ENCODE data around the gene SORCS3.

SORCS3 gene

GRCh38 chr10:104641187-104641936, at the start of gene SORCS3:
Gene SORCS3 (plus strand): TSS chr10:104641290.
- no peak for DNase-seq

GRCh38 chr10:104591441-104591840, 49.6 kb upstream of the SORCS3 start:
- DNase-seq = no peak

- DNase-seq = no peak
Measured at GRCh38 chr10:104601166-104601565, 39.9 kb upstream of the SORCS3 start.

GRCh38 chr10:104608091-104608828, 32.8 kb upstream of the SORCS3 start:
- DNase-seq = no peak

GRCh38 chr10:104612571-104613205, 28.4 kb upstream of the SORCS3 start:
- no peak for DNase-seq

- no peak for DNase-seq
Measured at GRCh38 chr10:104613406-104613805, 27.7 kb upstream of the SORCS3 start.

- no peak for DNase-seq
Measured at GRCh38 chr10:104614245-104614831, 26.8 kb upstream of the SORCS3 start.

GRCh38 chr10:104615136-104615535, 26.0 kb upstream of the SORCS3 start:
- no peak for DNase-seq

GRCh38 chr10:104617831-104618230, 23.3 kb upstream of the SORCS3 start:
- no peak for DNase-seq

GRCh38 chr10:104622175-104622574, 18.9 kb upstream of the SORCS3 start:
- DNase-seq = no peak

- no peak for DNase-seq
Measured at GRCh38 chr10:104622598-104623209, 18.4 kb upstream of the SORCS3 start.

GRCh38 chr10:104630731-104631130, 10.4 kb upstream of the SORCS3 start:
- no peak for DNase-seq

- DNase-seq = no peak
Measured at GRCh38 chr10:104631946-104632345, 9.1 kb upstream of the SORCS3 start.

- no peak for DNase-seq
Measured at GRCh38 chr10:104638861-104639589, 2.1 kb upstream of the SORCS3 start.

- no peak for DNase-seq
Measured at GRCh38 chr10:104639590-104640338, 1.3 kb upstream of the SORCS3 start.

- no peak for DNase-seq
Measured at GRCh38 chr10:104640339-104641186, 527 bp upstream of the SORCS3 start.

GRCh38 chr10:104641937-104642657, 1.0 kb downstream of the SORCS3 start:
- no peak for DNase-seq

- no peak for DNase-seq
Measured at GRCh38 chr10:104642658-104643302, 1.7 kb downstream of the SORCS3 start.

GRCh38 chr10:104643303-104643663, 2.2 kb downstream of the SORCS3 start:
- DNase-seq = no peak
